HG02610 (cell line): ENCODE results near the gene VSTM2L.

Source experiments
- ATAC-seq: cut with Tn5 transposase; IDR thresholded peaks from one replicate; pipeline ENCODE4 v1.9.1; 2021; ENCODE audit warnings: mild to moderate bottlenecking, moderate library complexity; ENCODE audit not compliant: unreplicated experiment

Gene VSTM2L

GRCh38 chr20:37899105-37900045 is 3.6 kb upstream of the VSTM2L start:
- no peak for ATAC-seq

GRCh38 chr20:37901240-37901639 is 1.7 kb upstream of the VSTM2L start:
- ATAC-seq: no peak

- ATAC-seq: no peak
Measured at GRCh38 chr20:37901654-37902503, 1.0 kb upstream of the VSTM2L start.

- no peak for ATAC-seq
Measured at GRCh38 chr20:37903317-37904007, 535 bp downstream of the VSTM2L start.

- ATAC-seq: no peak
Measured at GRCh38 chr20:37904008-37904642, 1.2 kb downstream of the VSTM2L start.

GRCh38 chr20:37904845-37905373 is 2.0 kb downstream of the VSTM2L start:
- no peak for ATAC-seq

GRCh38 chr20:37905671-37906613 is 3.0 kb downstream of the VSTM2L start:
- ATAC-seq: no peak

- no peak for ATAC-seq
Measured at GRCh38 chr20:37907330-37907676, 4.4 kb downstream of the VSTM2L start.

- no peak for ATAC-seq
Measured at GRCh38 chr20:37907677-37908401, 4.9 kb downstream of the VSTM2L start.

- ATAC-seq: no peak
Measured at GRCh38 chr20:37911261-37911660, 8.3 kb downstream of the VSTM2L start.

- ATAC-seq: no peak
Measured at GRCh38 chr20:37911838-37912281, 8.9 kb downstream of the VSTM2L start.

GRCh38 chr20:37912874-37913273 is 9.9 kb downstream of the VSTM2L start:
- ATAC-seq: no peak

GRCh38 chr20:37913567-37914366 is 10.8 kb downstream of the VSTM2L start:
- no peak for ATAC-seq

- ATAC-seq: no peak
Measured at GRCh38 chr20:37914367-37914671, 11.4 kb downstream of the VSTM2L start.

- no peak for ATAC-seq
Measured at GRCh38 chr20:37914672-37915433, 11.9 kb downstream of the VSTM2L start.

- ATAC-seq: no peak
Measured at GRCh38 chr20:37915434-37915787, 12.5 kb downstream of the VSTM2L start.

GRCh38 chr20:37915800-37916570 is 13.1 kb downstream of the VSTM2L start:
- no peak for ATAC-seq
